ENCODE data around the gene MAPK8.

Gene MAPK8

GRCh38 chr10:48361176-48361575 lies 54.7 kb downstream of the MAPK8 start:
- POLR2A ChIA-PET: interaction anchor here (0.9 kb wide), 1 partner anchor 295 kb away, joined by 5 read pairs; no protein-coding TSS in a partner anchor

DNA sequence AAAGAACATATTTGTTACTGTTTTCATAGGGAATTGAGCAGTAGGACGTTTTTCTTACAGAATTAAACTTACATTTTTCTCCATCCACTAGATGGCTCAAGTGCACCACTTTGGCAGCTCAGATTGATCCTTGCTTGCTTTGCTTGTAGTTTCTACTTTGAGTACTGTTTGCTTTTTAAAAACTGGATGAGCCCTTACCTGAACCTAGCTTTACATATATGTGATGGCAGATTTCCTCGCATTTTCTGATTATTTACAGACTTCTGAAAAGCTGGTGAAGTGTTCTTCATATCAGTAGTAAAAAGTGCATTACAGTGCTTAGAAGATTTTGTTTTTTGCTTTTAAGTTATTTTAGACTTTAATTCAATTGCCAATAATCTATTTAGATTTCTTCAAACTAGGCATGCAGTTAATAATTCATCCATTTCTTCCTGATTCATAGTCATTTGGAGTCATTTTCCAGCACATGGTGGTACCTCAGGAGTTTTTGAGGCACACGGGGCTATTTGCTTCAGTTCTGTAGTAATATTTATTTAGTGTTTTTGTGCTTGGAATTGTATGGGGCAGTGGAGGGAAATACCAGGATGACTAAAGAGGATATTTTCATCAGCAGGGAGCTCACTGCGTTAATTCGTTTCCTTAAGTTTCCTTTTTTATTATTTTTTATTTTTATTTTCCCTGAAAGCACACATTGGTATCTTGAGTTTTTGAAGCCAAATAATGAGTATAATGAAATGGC lies 57.3 kb downstream of the MAPK8 start:
- no peaks in the 10 kb centered on the region for H3K9me3 ChIP-seq (ENCODE audit: control insufficient read depth, insufficient read depth, low read depth, low read length)
- POLR2A ChIA-PET: no interaction called here
- no peak overlapping the region for H3K27ac ChIP-seq (ENCODE audit: extremely low read depth, low read depth, low read length)
- TF ChIP-seq ZNF335 (tag by site-specific recombination; conservative IDR thresholded peaks at IDR 0.05) (0 out of 2 replicates have a peak, but pooled peaks have one; percentile 25), ZNF654 (tag by site-specific recombination; IDR thresholded peaks at IDR 0.05; ENCODE audit: low read depth) (peak; percentile 91), ZBTB17 (tag by site-specific recombination; IDR thresholded peaks at IDR 0.05) (0 out of 2 replicates have a peak, but pooled peaks have one; percentile 10), ZNF174 (tag by site-specific recombination; IDR thresholded peaks at IDR 0.05) (no peak), ZNF660 (tag by site-specific recombination; IDR thresholded peaks at IDR 0.05) (0 out of 2 replicates have a peak, but pooled peaks have one; percentile 31), ZBTB48 (tag by site-specific recombination; IDR thresholded peaks at IDR 0.05) (peak; percentile 61; the same call in 1 of the 2 replicates), ZNF292 (tag by site-specific recombination; IDR thresholded peaks at IDR 0.05; ENCODE audit: borderline replicate concordance, low read depth) (no peak)
- TF ChIP-seq, protein P1, sequence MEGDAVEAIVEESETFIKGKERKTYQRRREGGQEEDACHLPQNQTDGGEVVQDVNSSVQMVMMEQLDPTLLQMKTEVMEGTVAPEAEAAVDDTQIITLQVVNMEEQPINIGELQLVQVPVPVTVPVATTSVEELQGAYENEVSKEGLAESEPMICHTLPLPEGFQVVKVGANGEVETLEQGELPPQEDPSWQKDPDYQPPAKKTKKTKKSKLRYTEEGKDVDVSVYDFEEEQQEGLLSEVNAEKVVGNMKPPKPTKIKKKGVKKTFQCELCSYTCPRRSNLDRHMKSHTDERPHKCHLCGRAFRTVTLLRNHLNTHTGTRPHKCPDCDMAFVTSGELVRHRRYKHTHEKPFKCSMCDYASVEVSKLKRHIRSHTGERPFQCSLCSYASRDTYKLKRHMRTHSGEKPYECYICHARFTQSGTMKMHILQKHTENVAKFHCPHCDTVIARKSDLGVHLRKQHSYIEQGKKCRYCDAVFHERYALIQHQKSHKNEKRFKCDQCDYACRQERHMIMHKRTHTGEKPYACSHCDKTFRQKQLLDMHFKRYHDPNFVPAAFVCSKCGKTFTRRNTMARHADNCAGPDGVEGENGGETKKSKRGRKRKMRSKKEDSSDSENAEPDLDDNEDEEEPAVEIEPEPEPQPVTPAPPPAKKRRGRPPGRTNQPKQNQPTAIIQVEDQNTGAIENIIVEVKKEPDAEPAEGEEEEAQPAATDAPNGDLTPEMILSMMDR (tag by site-specific recombination; IDR thresholded peaks at IDR 0.05): peak; percentile 63; the same call in 1 of the 2 replicates
- TF ChIP-seq, protein P2, sequence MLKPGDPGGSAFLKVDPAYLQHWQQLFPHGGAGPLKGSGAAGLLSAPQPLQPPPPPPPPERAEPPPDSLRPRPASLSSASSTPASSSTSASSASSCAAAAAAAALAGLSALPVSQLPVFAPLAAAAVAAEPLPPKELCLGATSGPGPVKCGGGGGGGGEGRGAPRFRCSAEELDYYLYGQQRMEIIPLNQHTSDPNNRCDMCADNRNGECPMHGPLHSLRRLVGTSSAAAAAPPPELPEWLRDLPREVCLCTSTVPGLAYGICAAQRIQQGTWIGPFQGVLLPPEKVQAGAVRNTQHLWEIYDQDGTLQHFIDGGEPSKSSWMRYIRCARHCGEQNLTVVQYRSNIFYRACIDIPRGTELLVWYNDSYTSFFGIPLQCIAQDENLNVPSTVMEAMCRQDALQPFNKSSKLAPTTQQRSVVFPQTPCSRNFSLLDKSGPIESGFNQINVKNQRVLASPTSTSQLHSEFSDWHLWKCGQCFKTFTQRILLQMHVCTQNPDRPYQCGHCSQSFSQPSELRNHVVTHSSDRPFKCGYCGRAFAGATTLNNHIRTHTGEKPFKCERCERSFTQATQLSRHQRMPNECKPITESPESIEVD (tag by site-specific recombination; IDR thresholded peaks at IDR 0.05): peak; percentile 14; the same call in 1 of the 2 replicates
- H3K4me3 ChIP-seq (ENCODE audit: low read depth, low read length): no peak overlapping the region
- CTCF ChIA-PET: interaction anchor here (0.6 to 4.7 kb wide), 31 partner anchors 9 to 1229 kb away, joined by 3 to 85 read pairs (median 4); no protein-coding TSS in a partner anchor
- peaks cover 16% of the 10 kb centered on the region for H3K4me1 ChIP-seq (ENCODE audit: control insufficient read depth, insufficient read depth, low read length)
- no peaks in the 10 kb centered on the region for H3K36me3 ChIP-seq (ENCODE audit: control insufficient read depth in 2 of 2, insufficient read depth in 1 of 2, low read length in 2 of 2)

More at GRCh38 chr10:48361176-48361575, 54.7 kb downstream of the MAPK8 start:
- Histone ChIP-seq H3K4me3 (ENCODE audit: low read depth, low read length) (no peak overlapping the region), H3K36me3 (ENCODE audit: control insufficient read depth in 2 of 2, insufficient read depth in 1 of 2, low read length in 2 of 2) (no peaks in the 10 kb centered on the region), H3K4me1 (ENCODE audit: control insufficient read depth, insufficient read depth, low read length) (peaks cover 16% of the 10 kb centered on the region), H3K9me3 (ENCODE audit: control insufficient read depth, insufficient read depth, low read depth, low read length) (no peaks in the 10 kb centered on the region), H3K27ac (ENCODE audit: extremely low read depth, low read depth, low read length) (no peak overlapping the region)
- CTCF ChIA-PET: interaction anchor here (0.7 to 4.7 kb wide), 7 partner anchors 22 to 821 kb away, joined by 3 to 85 read pairs (median 3); no protein-coding TSS in a partner anchor
- TF ChIP-seq FEZF1 (tag by site-specific recombination; IDR thresholded peaks at IDR 0.05) (0 out of 2 replicates have a peak, but pooled peaks have one; percentile 22), PRDM1 (tag by site-specific recombination; IDR thresholded peaks at IDR 0.05) (peak; percentile 83; the same call in 1 of the 2 replicates), ZNF174 (tag by site-specific recombination; IDR thresholded peaks at IDR 0.05) (no peak), ZNF302 (tag by site-specific recombination; IDR thresholded peaks at IDR 0.05; ENCODE audit: low read depth) (no peak), YY1 (tag by site-specific recombination; IDR thresholded peaks at IDR 0.05) (no peak)

DNA sequence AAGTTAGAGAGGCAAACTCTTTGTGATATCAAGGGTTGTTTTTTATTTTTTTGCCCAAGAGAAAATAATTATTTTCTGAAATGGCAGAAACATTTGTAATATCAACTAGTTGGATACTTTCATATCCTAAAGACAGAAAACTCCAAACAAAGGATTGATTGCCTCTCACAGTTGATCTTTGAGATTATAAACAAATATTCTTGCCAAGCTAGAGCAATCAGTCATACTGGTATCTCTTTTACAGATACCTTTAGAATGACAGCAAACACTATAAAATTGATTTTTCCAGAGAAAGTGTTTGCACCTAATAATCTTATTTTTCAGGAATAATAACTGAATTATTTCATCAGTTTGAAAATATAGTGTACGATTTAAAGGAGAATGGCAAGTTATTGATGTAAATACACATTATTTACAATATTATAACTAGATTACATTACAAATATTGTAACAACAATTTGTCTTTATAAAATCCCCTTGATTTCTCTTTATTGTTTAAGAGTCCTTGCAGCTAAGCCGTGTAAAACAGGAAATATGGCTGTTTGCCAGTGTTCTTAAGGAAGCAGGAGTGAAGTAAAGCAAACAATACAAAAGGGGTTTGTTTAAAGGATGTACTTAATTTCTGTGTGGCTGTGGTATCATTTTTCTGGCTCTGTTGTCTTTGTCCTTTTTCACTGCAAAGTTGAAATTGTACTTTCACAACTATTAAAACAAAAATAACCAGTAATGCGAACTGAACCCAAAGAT lies 58.4 kb downstream of the MAPK8 start:
- Histone ChIP-seq H3K9me3 (ENCODE audit: control insufficient read depth, insufficient read depth, low read depth, low read length) (no peaks in the 10 kb centered on the region), H3K36me3 (ENCODE audit: control insufficient read depth in 2 of 2, insufficient read depth in 1 of 2, low read length in 2 of 2) (no peaks in the 10 kb centered on the region), H3K27ac (ENCODE audit: extremely low read depth, low read depth, low read length) (no peak overlapping the region), H3K4me3 (ENCODE audit: low read depth, low read length) (no peak overlapping the region), H3K4me1 (ENCODE audit: control insufficient read depth, insufficient read depth, low read length) (peaks cover 16% of the 10 kb centered on the region)
- ChIA-PET POLR2A (no interaction called here), CTCF (interaction anchor here (0.7 to 4.7 kb wide), 18 partner anchors 8 to 1228 kb away, joined by 3 to 85 read pairs (median 3); no protein-coding TSS in a partner anchor)
- TF ChIP-seq ZNF280C (tag by site-specific recombination; IDR thresholded peaks at IDR 0.05) (no peak), ZNF660 (tag by site-specific recombination; IDR thresholded peaks at IDR 0.05) (peak; percentile 50; the same call in 1 of the 2 replicates), FEZF1 (tag by site-specific recombination; IDR thresholded peaks at IDR 0.05) (0 out of 2 replicates have a peak, but pooled peaks have one; percentile 22), SP3 (tag by site-specific recombination; IDR thresholded peaks at IDR 0.05) (no peak), ZIC2 (tag by site-specific recombination; IDR thresholded peaks at IDR 0.05) (no peak), ZNF146 (tag by site-specific recombination; IDR thresholded peaks at IDR 0.05) (no peak), RBAK (tag by site-specific recombination; IDR thresholded peaks at IDR 0.05) (no peak), SP2 (tag by site-specific recombination; IDR thresholded peaks at IDR 0.05) (no peak), ZNF23 (tag by site-specific recombination; IDR thresholded peaks at IDR 0.05; ENCODE audit: borderline replicate concordance) (no peak)
- TF ChIP-seq, protein P2 (tag by site-specific recombination; IDR thresholded peaks at IDR 0.05): peak; percentile 64; the same call in 1 of the 2 replicates

Measured in HEK293 (cell line).